Measurements from ENCODE around the gene RND1.
"Not testable (repeated sequence)": the region's sequence is repeated elsewhere in the genome, so short reads cannot be mapped to it uniquely, and the experiment has no call there.

RND1 gene

GRCh38 chr12:48858043-48858442, 7.6 kb downstream of the RND1 start:
- TF ChIP-seq CREB5 (CRISPR knock-in tag; IDR thresholded peaks at IDR 0.05; ENCODE audit: low read depth) (no peak), ZFP30 (CRISPR knock-in tag; IDR thresholded peaks at IDR 0.05) (no peak), TSHZ2 (CRISPR knock-in tag; IDR thresholded peaks at IDR 0.05) (no peak), ISL1 (CRISPR knock-in tag; IDR thresholded peaks at IDR 0.05) (no peak), PATZ1 (CRISPR knock-in tag; IDR thresholded peaks at IDR 0.05; ENCODE audit: borderline replicate concordance) (no peak), SNAI2 (CRISPR knock-in tag; IDR thresholded peaks at IDR 0.05) (no peak), ZC3H10 (CRISPR knock-in tag; IDR thresholded peaks at IDR 0.05) (no peak), ESRRG (CRISPR knock-in tag; IDR thresholded peaks at IDR 0.05) (no peak), TCF4 (CRISPR knock-in tag; IDR thresholded peaks at IDR 0.05; ENCODE audit: borderline replicate concordance) (no peak), CSDC2 (CRISPR knock-in tag; IDR thresholded peaks at IDR 0.05) (no peak), CSRNP3 (CRISPR knock-in tag; IDR thresholded peaks at IDR 0.05) (no peak), TOX (CRISPR knock-in tag; IDR thresholded peaks at IDR 0.05; ENCODE audit: borderline replicate concordance) (no peak), ZNF70 (CRISPR knock-in tag; IDR thresholded peaks at IDR 0.05) (no peak)
- ATAC-seq, result no peak

GRCh38 chr12:48857278-48857994, 8.2 kb downstream of the RND1 start:
- no peak for ATAC-seq
- no peak for TF ChIP-seq ZNF70 (CRISPR knock-in tag; IDR thresholded peaks at IDR 0.05)
- TF ChIP-seq ARNTL (CRISPR knock-in tag; IDR thresholded peaks at IDR 0.05; ENCODE audit: borderline replicate concordance, low read depth), result no peak
- TF ChIP-seq RARB (CRISPR knock-in tag; IDR thresholded peaks at IDR 0.05), result no peak
- TF ChIP-seq SNAI2 (CRISPR knock-in tag; IDR thresholded peaks at IDR 0.05), result no peak
- no peak for TF ChIP-seq POU6F1 (CRISPR knock-in tag; IDR thresholded peaks at IDR 0.05; ENCODE audit: borderline replicate concordance, low read depth)

- ATAC-seq, result no peak
- TF ChIP-seq PPARA (CRISPR knock-in tag; IDR thresholded peaks at IDR 0.05; ENCODE audit: borderline replicate concordance) (no peak), ARNTL (CRISPR knock-in tag; IDR thresholded peaks at IDR 0.05; ENCODE audit: borderline replicate concordance, low read depth) (no peak), ZC3H10 (CRISPR knock-in tag; IDR thresholded peaks at IDR 0.05) (no peak), ISL1 (CRISPR knock-in tag; IDR thresholded peaks at IDR 0.05) (no peak), OSR1 (CRISPR knock-in tag; IDR thresholded peaks at IDR 0.05) (no peak), ZNF565 (CRISPR knock-in tag; conservative IDR thresholded peaks at IDR 0.05; ENCODE audit: low read depth) (no peak), RARB (CRISPR knock-in tag; IDR thresholded peaks at IDR 0.05) (no peak), CSDC2 (CRISPR knock-in tag; IDR thresholded peaks at IDR 0.05) (no peak), ZNF8 (CRISPR knock-in tag; IDR thresholded peaks at IDR 0.05) (no peak), TSHZ2 (CRISPR knock-in tag; IDR thresholded peaks at IDR 0.05) (no peak)
Measured at GRCh38 chr12:48856379-48856778, 9.3 kb downstream of the RND1 start.

GRCh38 chr12:48854932-48855331, 10.7 kb downstream of the RND1 start:
- ATAC-seq, result not testable (repeated sequence)

All from SK-N-SH treated with all-trans-retinoic acid at 6 μM for 48 hours (cell line).